DMS 273 treated with DMSO at 0.1 percent for 48 hours (cell line): ENCODE results near the gene GALNT17.
"Not testable (repeated sequence)": the region's sequence is repeated elsewhere in the genome, so short reads cannot be mapped to it uniquely, and the experiment has no call there.

Experiments used
- DNase-seq: peaks from one replicate; lab custom pipeline; 2025; lab: John Stamatoyannopoulos, UW

Gene GALNT17

GRCh38 chr7:71236230-71237105 is 104.5 kb downstream of the GALNT17 start:
- DNase-seq, result no peak

DNA sequence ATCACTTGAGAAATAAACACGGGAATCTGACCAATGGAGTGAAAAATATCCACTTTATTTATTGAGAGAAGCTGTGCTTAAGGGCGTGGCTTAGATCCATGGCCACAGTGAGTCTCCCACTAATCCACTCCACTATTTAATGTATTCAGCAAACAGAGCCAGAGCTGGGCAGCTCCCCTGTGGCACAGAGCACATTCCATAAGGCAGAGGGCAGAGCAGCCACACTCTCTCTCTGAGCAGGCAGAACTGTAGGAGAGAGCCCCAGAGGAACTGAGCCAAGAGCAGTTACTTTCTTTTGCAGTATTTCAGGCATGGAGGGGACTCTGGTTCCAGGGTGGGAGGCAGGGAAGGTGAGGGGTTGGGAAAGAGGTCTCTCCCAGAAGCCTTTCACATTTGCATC is 106.0 kb downstream of the GALNT17 start:
- peak; percentile 64 for DNase-seq

GRCh38 chr7:71238581-71239295 is 106.8 kb downstream of the GALNT17 start:
- no peak for DNase-seq

- peak; percentile 45 for DNase-seq
Observed at GRCh38 chr7:71239586-71240268, 107.8 kb downstream of the GALNT17 start.

- DNase-seq, result no peak
Observed at GRCh38 chr7:71243736-71244410, 111.9 kb downstream of the GALNT17 start.

GRCh38 chr7:71245038-71245437 is 113.1 kb downstream of the GALNT17 start:
- no peak for DNase-seq

- DNase-seq, result no peak
Observed at GRCh38 chr7:71251706-71252105, 119.8 kb downstream of the GALNT17 start.

DNA sequence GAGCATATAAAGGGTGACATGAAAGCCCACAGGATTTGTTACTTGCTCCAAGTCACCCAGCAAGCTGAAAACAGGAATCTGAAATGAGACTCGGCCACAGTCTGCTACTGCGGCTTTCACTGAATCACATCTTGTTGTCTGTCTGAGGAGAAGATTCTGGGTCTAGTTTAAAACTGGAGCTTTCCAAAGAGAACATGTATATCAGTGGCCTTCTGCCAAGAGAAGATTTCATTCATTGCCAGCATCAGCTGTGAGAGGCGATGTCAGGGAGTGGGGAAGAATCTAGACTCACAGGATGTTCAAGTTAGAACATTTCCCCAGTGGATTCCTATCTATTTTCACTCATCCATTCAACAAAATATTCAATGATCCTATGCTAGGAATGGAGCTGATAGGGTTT is 122.8 kb downstream of the GALNT17 start:
- DNase-seq, result no peak

DNA sequence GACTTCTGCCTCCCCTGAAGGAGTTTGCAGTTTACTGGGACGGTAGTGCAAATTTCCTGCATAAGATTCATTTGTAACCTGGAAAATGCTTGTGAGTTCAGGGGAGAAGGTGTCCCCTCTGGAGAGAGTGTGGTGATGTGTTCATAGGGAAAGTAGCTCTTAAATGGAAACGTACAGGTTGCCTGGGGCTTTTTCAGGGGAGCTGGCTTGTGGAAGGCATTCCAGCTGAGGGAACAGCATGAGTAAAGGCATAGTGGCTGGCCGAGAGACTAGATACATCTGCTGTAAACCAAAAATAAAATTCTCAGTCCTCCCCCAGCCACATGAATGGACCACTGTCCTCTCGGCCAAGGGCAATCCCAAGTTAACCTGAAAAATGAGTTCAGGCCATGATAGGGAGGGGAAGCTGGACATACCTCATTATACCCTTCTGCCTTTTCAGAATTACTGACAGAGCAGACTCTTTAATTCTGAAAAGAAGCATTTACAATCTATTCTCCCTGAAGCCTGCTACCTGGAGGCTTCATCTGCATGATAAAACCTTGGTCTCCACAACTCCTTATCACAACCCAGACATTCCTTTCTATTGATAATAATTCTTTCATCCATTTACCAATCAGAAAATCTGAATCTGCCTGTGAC is 123.7 kb downstream of the GALNT17 start:
- DNase-seq, result no peak

GRCh38 chr7:71261066-71261465 is 129.1 kb downstream of the GALNT17 start:
- DNase-seq, result no peak

DNA sequence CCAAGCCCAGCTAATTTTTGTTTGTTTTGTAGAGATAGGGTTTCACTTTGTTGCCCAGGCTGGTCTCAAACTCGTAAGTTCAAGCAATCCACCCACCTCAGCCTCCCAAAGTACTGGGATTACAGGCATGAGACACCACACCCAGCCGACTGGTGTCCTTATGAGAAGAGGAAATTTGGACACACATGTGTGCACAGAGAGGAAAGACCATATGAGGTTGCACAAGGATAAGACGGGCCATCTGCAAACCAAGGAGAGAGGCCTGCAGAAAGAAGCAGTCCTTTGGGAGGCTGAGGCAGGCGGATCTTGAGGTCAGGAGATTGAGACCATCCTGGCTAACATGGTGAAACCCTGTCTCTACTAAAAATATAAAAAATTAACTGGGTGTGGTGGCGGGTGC is 130.9 kb downstream of the GALNT17 start:
- not testable (repeated sequence) for DNase-seq

DNA sequence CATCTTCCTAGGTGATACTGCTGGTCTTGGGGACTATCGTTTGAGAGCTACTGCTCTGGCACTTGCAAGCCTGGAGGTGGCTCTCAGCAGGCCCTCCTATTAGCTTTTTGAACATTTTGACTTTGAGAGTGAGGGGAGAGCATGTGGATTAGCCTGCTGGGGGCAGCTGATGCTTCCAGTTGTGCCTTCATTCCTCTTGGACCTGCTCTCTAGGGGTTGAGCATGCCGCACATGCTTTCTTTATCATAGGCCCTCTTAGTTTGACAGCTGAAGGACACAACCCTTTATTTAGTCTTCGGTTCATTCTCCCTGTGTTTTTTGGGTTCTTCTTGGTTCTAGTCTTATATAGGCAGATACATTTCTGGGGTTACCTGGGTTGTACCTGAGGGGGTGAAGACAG is 132.1 kb downstream of the GALNT17 start:
- no peak for DNase-seq

- no peak for DNase-seq
Observed at GRCh38 chr7:71266912-71267311, 135.0 kb downstream of the GALNT17 start.

DNA sequence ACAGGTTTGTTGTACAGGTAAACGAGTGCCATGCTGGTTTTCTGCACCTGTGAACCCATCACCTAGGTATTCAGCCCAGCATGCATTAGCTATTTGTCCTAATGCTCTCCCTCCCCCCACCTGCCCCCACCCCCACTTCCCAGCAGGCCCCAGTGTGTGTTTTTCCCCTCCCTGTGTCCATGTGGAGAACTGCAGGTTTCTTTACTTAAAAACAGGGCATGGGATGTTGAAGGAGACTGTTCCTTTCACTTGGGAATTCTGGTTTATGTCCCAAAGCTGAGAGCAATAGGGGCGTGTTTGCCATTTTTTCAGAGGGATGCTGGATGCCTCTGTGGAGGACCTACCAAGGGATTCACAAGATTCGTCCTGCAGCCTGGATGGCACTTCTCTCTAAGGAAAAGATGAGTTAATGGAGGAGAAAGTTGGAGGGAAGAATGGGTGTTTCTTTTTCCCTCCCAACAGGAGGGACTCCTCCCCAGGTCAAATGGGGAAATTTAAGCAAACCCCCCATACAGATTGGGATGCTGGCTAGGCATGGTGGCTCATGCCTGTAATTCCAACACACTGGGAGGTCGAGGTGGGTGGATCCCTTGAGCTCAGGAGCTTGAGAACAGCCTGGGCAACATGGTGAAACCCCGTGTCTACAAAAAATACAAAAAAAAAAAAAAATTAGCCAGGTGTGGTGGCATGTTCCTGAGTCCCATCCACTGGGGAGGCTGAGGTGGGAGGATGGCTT is 136.0 kb downstream of the GALNT17 start:
- DNase-seq, result no peak

- DNase-seq, result no peak
Observed at GRCh38 chr7:71270558-71270957, 138.6 kb downstream of the GALNT17 start.

DNA sequence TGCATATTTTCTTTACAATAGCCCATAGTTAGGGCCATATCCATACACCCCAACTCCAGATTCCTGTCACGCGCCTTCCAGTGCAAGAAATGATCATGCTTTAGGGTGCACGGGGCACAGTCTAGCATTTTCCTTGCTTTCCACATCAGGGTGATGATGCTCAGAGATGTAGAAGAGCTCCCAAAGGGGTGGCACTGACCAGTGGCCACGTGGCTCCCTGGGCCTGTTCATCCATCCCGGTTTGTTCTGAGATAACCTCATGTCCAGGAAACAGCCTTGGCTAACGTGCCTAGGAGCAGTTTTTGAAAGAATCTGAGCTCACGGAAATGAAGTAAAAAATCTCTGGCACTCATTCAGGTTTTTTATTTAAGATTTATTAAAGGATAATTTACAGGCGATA is 139.3 kb downstream of the GALNT17 start:
- DNase-seq, result no peak

GRCh38 chr7:71272509-71273490 is 140.9 kb downstream of the GALNT17 start:
- no peak for DNase-seq

- DNase-seq, result no peak
Observed at GRCh38 chr7:71278257-71278656, 146.3 kb downstream of the GALNT17 start.

DNA sequence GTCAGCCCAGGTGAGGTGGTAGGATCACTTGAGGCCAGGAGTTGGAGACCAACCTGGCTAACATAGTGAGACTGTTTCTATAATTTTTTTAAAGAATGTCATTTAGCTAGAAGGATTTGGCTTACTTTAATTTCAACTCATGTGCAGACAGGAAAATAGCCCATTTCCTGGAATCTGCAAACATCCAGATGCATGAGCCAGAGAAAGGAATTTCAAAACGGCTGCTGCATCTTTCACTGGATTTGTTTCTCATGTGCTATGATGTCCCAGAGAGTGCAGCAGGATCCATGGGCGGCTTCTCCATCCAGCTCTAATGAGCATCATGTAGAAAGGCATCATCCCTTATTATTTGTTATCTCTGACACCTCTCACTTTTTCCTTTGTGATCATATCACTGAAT is 149.3 kb downstream of the GALNT17 start:
- DNase-seq, result no peak

DNA sequence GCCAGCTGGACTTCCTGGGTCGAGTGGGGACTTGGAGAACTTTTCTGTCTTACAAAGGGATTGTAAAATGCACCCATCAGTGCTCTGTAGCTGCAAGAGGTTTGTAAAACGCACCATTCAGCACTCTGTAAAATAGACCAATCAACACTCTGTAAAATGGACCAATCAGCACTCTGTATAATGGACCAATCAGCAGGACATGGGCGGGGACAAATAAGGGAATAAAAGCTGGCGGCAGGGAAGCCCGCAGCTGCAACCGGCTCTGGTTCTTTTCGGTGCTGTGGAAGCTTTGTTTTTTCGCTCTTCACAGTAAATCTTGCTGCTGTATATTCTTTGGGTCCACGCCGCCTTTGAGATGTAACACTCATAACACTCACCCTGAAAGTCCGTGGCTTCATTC is 151.9 kb downstream of the GALNT17 start:
- no peak for DNase-seq
